Heart left ventricle (tissue), 16 donors: ENCODE data around the gene PCYT2. TPM values are rescaled to one million over a fixed set of nuclear protein-coding genes. Genes with fewer than 3 reads are reported as not detected.

Experiments used
- ATAC-seq, 4 donors: fragments of 200-7000 bp; cut with Tn5 transposase; one replicate each; pipeline ENCODE4 v1.9.1; 2020 to 2022; ENCODE audit warnings: moderate library complexity in 4 of 4, mild to moderate bottlenecking in 3 of 4, moderate number of reproducible peaks in 1 of 4
- DNase-seq, 5 donors: peaks; one replicate each; pipeline ENCODE4 v3.0.0-alpha.2; 2020
- H3K27ac ChIP-seq, 12 donors: fragments of 200-600 bp; sonication (generic) in 4 of 12; one replicate each; pipeline versions ENCODE4 v1.5.0 to v1.8.0; 2016 to 2022; ENCODE audit warnings: mild to moderate bottlenecking in 2 of 12
- H3K27me3 ChIP-seq, 9 donors: fragments of 200-600 bp; sonication (generic) in 2 of 9; one replicate each; pipeline versions ENCODE4 v1.5.1 to v1.8.0; 2016 to 2022; ENCODE audit warnings: mild to moderate bottlenecking in 3 of 9
- H3K36me3 ChIP-seq, 9 donors: fragments of 200-600 bp; sonication (generic) in 2 of 9; one replicate each; pipeline versions ENCODE4 v1.5.0 to v1.8.0; 2018 to 2022; ENCODE audit warnings: mild to moderate bottlenecking in 2 of 9
- H3K4me1 ChIP-seq, 12 donors: fragments of 200-600 bp; sonication (generic) in 4 of 12; one replicate each; pipeline versions ENCODE4 v1.5.0 to v1.8.0; 2016 to 2022; ENCODE audit warnings: mild to moderate bottlenecking in 3 of 12
- H3K4me3 ChIP-seq, 12 donors: fragments of 200-600 bp; sonication (generic) in 4 of 12; one replicate each; pipeline versions ENCODE4 v1.5.0 to v1.8.0; 2017 to 2022; ENCODE audit warnings: mild to moderate bottlenecking in 9 of 12, moderate library complexity in 4 of 12
- H3K9me3 ChIP-seq, 12 donors: fragments of 200-600 bp; sonication (generic) in 4 of 12; one replicate each; pipeline versions ENCODE4 v1.5.0 to v1.8.0; 2016 to 2022; ENCODE audit warnings: mild to moderate bottlenecking in 1 of 12
- POLR2A ChIP-seq, 2 donors: fragments of 450-650 bp; IDR thresholded peaks; one replicate each; pipeline ENCODE4 v1.6.1; 2017; ENCODE audit warnings: antibody characterized with exemption in 2 of 2, mild to moderate bottlenecking in 2 of 2, moderate library complexity in 2 of 2
- WGBS, 4 donors: extraction: QIAGEN DNeasy Blood & Tissue Kit in 2 of 4; methylation state at CpG; one replicate each; pipeline versions ENCODE4 v1.1.5 to v1.1.7; 2013 to 2018; 5-methylcytosine and 5-hydroxymethylcytosine counted together
- intact Hi-C, 10 donors: fragments of 100-400 bp; cut with DNase I; formaldehyde crosslinking; loops; one replicate each; pipeline versions ENCODE4 v1.11.1 to v1.14.2; 2022
- polyA plus RNA-seq, 2 donors: library from polyadenylated mRNA; stranded (reverse); fragments of 200-250 nt; gene quantifications; one replicate each; pipeline ENCODE4 v1.2.3, GENCODE V29; 2013
- total RNA-seq, 9 donors: library from RNA; depleted of rRNA in 2 of 9; stranded (reverse); fragments of >200 nt in 2 of 9; fragmentation: NEBNext Ultra II Directional in 3 of 9; extraction: Animal tissue kit (Norgen Biotek cat#: 25700) in 3 of 9; gene quantifications; one replicate each; pipeline versions ENCODE4 v1.1.0 to v1.2.4, GENCODE V29; 2016 to 2023
- TF ChIP-seq, protein P1 (sequence below), 12 donors: fragments of 200-600 bp; sonication (generic) in 4 of 12; IDR thresholded peaks; one replicate each; pipeline versions ENCODE4 v1.5.0 to v1.8.0; 2018 to 2022; ENCODE audit warnings: antibody characterized with exemption in 12 of 12, mild to moderate bottlenecking in 5 of 12
- donor health status: ischemic (EF 13 %, LVEDD 7.1; RV severe dilation, severe dysfunction).
- donor health status: healthy with polysubstance abuse.
- donor health status: DM: no; HTN: yes; CAD: no.
- donor health status: DM: no; HTN: no; CAD: no.
- donor health status: ischemic (EF 25% LVEDD 6.9; RV normal size, moderate dysfunction).
- donor health status: ischemic (EF 25% LVEDD 5.7; RV mildly dilated, moderate dysfunction).
- donor health status: healthy.
- donor health status: DM: yes; HTN: yes; CAD: no.
- donor health status: ischemic (EF 35%, LVEDD 5.7; RV mildly dilated, moderate dysfunction).
- donor health status: nonischemic (EF 11% LVEDD 7.7; RV severe dilation, severe dysfunction).
- donor health status: DM: yes; HTN: yes; CAD: no.
- donor health status: PGD.
- donor health status: ischemic (EF 29% LVEDD 5.4; RV normal size, mild dysfunction).
- donor health status: nonischemic (EF 23%, LVEDD 6.1; RV moderate dilation, normal function).

The PCYT2 gene
- total and polyA plus RNA-seq, 11 donors, result 28.8 to 85.5 (median 49.7) TPM

DNA sequence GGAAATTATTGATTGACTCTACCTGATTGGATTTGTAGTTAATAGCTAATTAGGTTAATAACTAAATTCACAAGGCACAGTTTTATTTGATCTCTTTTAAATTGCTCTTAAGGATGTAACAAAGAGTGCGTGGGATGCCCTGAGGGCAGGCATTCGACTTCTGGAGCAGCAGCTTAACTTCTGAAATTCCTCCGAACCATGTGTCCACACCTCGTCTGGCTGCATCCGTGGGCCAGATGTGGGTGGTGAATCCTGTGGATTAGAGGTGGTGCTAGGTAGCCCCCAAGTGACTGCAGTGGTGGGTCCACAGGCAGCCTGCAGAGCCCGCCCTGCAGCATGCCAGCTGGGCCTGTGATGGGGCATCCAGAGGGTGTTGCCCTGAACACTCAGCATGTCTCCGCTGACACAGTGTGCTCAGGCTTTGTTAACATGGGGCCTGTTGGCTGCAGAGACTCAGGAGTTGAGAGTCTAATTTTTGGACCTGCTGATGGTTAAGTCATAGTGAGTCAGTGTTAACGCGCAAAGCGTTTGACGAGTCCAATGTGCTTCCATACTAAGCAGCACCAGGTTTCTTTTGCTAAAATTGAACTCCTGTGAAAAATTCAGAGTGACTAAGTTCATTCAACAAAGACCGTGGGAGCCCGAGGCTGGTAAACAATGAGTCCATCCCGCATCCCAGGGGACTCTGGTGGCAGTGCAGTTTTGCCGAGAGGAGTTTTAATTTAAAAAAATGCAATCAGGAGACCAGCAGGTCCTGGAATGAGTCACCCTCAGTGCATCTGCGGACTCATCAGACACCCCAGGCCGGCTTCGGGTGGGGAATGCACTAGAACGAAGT, 13.0 kb downstream of the PCYT2 start:
- DNase-seq (peak in 1 of 5 donors; percentile 41), ATAC-seq (no peak)
- no peak overlapping the region for H3K4me3 ChIP-seq
- WGBS, 4 donors, result 87 to 90% (median 89%) methylated on average over 19 of the region's 19 CpGs
- peaks cover 0 to 15% (median 7%) of the 10 kb centered on the region in 12 donors for H3K4me1 ChIP-seq
- no peak overlapping the region for H3K27ac ChIP-seq
- intact Hi-C loops, result loop anchor here in 1 of 10 donors (5.0 kb wide), 1 partner anchor 51 kb away; no protein-coding TSS in a partner anchor
- H3K9me3 ChIP-seq, result no peaks in the 10 kb centered on the region
- H3K27me3 ChIP-seq, result peaks cover 0 to 19% (median 0%) of the 10 kb centered on the region in 9 donors
- no peak for TF ChIP-seq POLR2A (IDR thresholded peaks at IDR 0.05)
- TF ChIP-seq, protein P1, sequence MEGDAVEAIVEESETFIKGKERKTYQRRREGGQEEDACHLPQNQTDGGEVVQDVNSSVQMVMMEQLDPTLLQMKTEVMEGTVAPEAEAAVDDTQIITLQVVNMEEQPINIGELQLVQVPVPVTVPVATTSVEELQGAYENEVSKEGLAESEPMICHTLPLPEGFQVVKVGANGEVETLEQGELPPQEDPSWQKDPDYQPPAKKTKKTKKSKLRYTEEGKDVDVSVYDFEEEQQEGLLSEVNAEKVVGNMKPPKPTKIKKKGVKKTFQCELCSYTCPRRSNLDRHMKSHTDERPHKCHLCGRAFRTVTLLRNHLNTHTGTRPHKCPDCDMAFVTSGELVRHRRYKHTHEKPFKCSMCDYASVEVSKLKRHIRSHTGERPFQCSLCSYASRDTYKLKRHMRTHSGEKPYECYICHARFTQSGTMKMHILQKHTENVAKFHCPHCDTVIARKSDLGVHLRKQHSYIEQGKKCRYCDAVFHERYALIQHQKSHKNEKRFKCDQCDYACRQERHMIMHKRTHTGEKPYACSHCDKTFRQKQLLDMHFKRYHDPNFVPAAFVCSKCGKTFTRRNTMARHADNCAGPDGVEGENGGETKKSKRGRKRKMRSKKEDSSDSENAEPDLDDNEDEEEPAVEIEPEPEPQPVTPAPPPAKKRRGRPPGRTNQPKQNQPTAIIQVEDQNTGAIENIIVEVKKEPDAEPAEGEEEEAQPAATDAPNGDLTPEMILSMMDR (IDR thresholded peaks at IDR 0.05), result no peak
- H3K36me3 ChIP-seq, result peaks cover 0 to 73% (median 64%) of the 10 kb centered on the region in 9 donors

DNA sequence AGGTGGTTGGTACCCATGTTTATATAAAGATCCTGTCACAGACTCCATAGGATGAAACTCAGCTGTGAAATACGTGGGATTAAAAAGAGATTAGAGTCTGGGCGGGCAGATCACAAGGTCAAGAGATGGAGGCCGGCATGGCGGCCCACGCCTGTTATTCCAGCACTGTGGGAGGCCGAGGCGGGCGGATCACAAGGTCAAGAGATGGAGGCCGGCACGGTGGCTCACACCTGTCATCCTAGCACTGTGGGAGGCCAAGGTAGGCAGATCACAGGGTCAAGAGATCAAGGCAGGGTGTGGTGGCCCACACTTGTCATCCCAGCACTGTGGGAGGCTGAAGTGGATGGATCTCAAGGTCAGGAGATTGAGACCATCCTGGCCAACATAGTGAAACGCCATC, 15.8 kb downstream of the PCYT2 start:
- ATAC-seq (no peak), DNase-seq (peak in 1 of 5 donors; percentile 29)
- H3K9me3 ChIP-seq, result no peaks in the 10 kb centered on the region
- H3K27ac ChIP-seq, result no peak overlapping the region
- no peaks in the 10 kb centered on the region for H3K27me3 ChIP-seq
- peaks cover 1 to 20% (median 11%) of the 10 kb centered on the region in 12 donors for H3K4me1 ChIP-seq
- TF ChIP-seq POLR2A (IDR thresholded peaks at IDR 0.05), result no peak
- TF ChIP-seq, protein P1 (IDR thresholded peaks at IDR 0.05), result no peak
- intact Hi-C loops, result loop anchor here in 1 of 10 donors (5.0 kb wide), 1 partner anchor 48 kb away; no protein-coding TSS in a partner anchor
- H3K4me3 ChIP-seq, result no peak overlapping the region
- peaks cover 0 to 71% (median 63%) of the 10 kb centered on the region in 9 donors for H3K36me3 ChIP-seq
- WGBS, 4 donors, result 90 to 93% (median 91%) methylated on average over 11 of the region's 11 CpGs

DNA sequence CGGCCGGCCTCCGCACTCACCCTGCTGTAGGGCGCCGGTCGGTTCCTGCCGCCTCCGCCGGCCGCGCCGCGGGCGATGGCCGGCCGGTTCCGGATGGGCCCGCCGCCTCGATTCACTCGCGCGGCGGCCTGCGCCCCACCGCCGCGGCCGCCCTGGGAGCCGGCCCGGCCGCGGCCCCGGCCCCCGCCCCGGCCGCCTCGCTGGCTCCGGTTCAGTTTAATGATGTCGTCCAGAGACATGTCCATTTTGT, 20.0 kb downstream of the PCYT2 start:
- Histone ChIP-seq H3K4me1 (peaks cover 7 to 31% (median 21%) of the 10 kb centered on the region in 12 donors), H3K36me3 (peaks cover 0 to 70% (median 63%) of the 10 kb centered on the region in 9 donors), H3K27ac (peak overlapping the region in 11 of 12 donors; percentile 69 to 97 (median 94)), H3K4me3 (peak overlapping the region; percentile 56 to 99 (median 94)), H3K9me3 (no peaks in the 10 kb centered on the region), H3K27me3 (no peaks in the 10 kb centered on the region)
- no peak for DNase-seq
- intact Hi-C loops, result loop anchor here in 1 of 10 donors (1.0 kb wide), 1 partner anchor 20 kb away; the partner anchor contains the start of gene PCYT2
- TF ChIP-seq POLR2A (IDR thresholded peaks at IDR 0.05), result no peak
- TF ChIP-seq, protein P1 (IDR thresholded peaks at IDR 0.05), result no peak
- 0 to 1% (median 0%) methylated on average over 13 to 40 of the region's 40 CpGs; no CpG with 5 or more reads in 1 of the 4 donors for WGBS, 4 donors
- no peak for ATAC-seq
